GM12878 (cell line): Measurements from ENCODE around the gene RPS6KA2. TPM values are rescaled to one million over a fixed set of nuclear protein-coding genes. Genes with fewer than 3 reads are reported as not detected.

Experiments
- ATAC-seq: fragments of 200-7000 bp; cut with Tn5 transposase; 3 replicates; pipeline ENCODE4 v1.9.1; 2020; ENCODE audit warnings: mild to moderate bottlenecking, moderate library complexity
- BruUV-seq: library from RNA; stranded (reverse); fragments of 400-500 nt; replicated peaks from 2 replicates; lab custom pipeline; 2021; lab: Mats Ljungman, UMichigan
- CTCF ChIA-PET: fragments of 300-600 bp; sonication (Branson Sonifier 250); formaldehyde crosslinking; extraction: SDS; loops from one replicate; lab custom pipeline; 2021; ENCODE audit warnings: inconsistent platforms; lab: Yijun Ruan, JAX
- POLR2A ChIA-PET: fragments of 350-600 bp; formaldehyde crosslinking; extraction: SDS; loops from one replicate; lab custom pipeline; 2021; ENCODE audit warnings: inconsistent platforms; lab: Charles Lee
- RAD21 ChIA-PET: fragments of 300-600 bp; sonication (Branson Sonifier 250); formaldehyde crosslinking; loops from one replicate; lab custom pipeline; 2023; ENCODE audit warnings: antibody characterized with exemption; ENCODE audit not compliant: unreplicated experiment; lab: Charles Lee
- SMC1A ChIA-PET: fragments of 300-600 bp; sonication (Branson Sonifier 250); formaldehyde crosslinking; loops from one replicate; lab custom pipeline; 2023; ENCODE audit not compliant: unreplicated experiment, uncharacterized antibody; lab: Charles Lee
- DNase-seq: peaks from one replicate; pipeline ENCODE4 v3.0.0-alpha.2; 2011; ENCODE audit warnings: low read depth, low spot score
- FAIRE-seq: peaks from 3 replicates; lab custom pipeline; 2011; peaks lifted over from hg19 to GRCh38; lab: Jason Lieb, UNC
- H2AFZ ChIP-seq: 2 replicates; pipeline ENCODE4 v1.6.0; 2011; ENCODE audit warnings: low read depth, low read length, control low read depth; ENCODE audit not compliant: control insufficient read depth
- H3K27ac ChIP-seq: 2 replicates; pipeline ENCODE4 v1.5.1; 2011; ENCODE audit warnings: control low read depth; ENCODE audit not compliant: control insufficient read depth, insufficient read depth
- H3K27me3 ChIP-seq, 2 experiments: replicated peaks in 1 of 2; 2 replicates each; pipeline versions ENCODE4 v1.6.0 to v1.6.1; 2011; ENCODE audit warnings: low read length in 1 of 2; ENCODE audit not compliant: control insufficient read depth in 2 of 2, insufficient read depth in 2 of 2
- H3K36me3 ChIP-seq, 2 experiments: 2 replicates each; pipeline ENCODE4 v1.5.1; 2011; ENCODE audit warnings: low read length in 1 of 2; ENCODE audit not compliant: control insufficient read depth in 2 of 2, insufficient read depth in 2 of 2
- H3K4me1 ChIP-seq: 2 replicates; pipeline ENCODE4 v1.6.1; 2011; ENCODE audit warnings: mild to moderate bottlenecking, low read length, moderate library complexity, mixed read lengths; ENCODE audit not compliant: control insufficient read depth, insufficient read depth
- H3K4me2 ChIP-seq: 2 replicates; pipeline ENCODE4 v1.6.0; 2011; ENCODE audit warnings: control low read depth; ENCODE audit not compliant: control insufficient read depth, insufficient read depth
- H3K4me3 ChIP-seq: fragments of 200-600 bp; sonication (generic); 2 replicates; pipeline ENCODE4 v1.5.1; 2016
- H3K79me2 ChIP-seq: 2 replicates; pipeline ENCODE4 v1.6.0; 2011; ENCODE audit warnings: low read length; ENCODE audit not compliant: control insufficient read depth, insufficient read depth
- H3K9ac ChIP-seq: 2 replicates; pipeline ENCODE4 v1.8.0; 2011; ENCODE audit warnings: low read length, control low read depth, mixed read lengths; ENCODE audit not compliant: control insufficient read depth, insufficient read depth
- H3K9me3 ChIP-seq: replicated peaks from 3 replicates; pipeline ENCODE4 v1.5.1; 2011; ENCODE audit warnings: mild to moderate bottlenecking, low read length; ENCODE audit not compliant: control insufficient read depth, insufficient read depth
- H4K20me1 ChIP-seq: 2 replicates; pipeline ENCODE4 v1.6.0; 2011; ENCODE audit not compliant: control insufficient read depth, insufficient read depth
- IKZF1 ChIP-seq: fragments of 450-650 bp; conservative IDR thresholded peaks from 2 replicates; pipeline ENCODE4 v1.6.1; 2017; ENCODE audit warnings: antibody characterized with exemption, mild to moderate bottlenecking
- KLF5 ChIP-seq: fragments of 450-650 bp; IDR thresholded peaks from 2 replicates; pipeline ENCODE4 v1.6.1; 2014; ENCODE audit warnings: mild to moderate bottlenecking; ENCODE audit not compliant: partially characterized antibody
- MEF2B ChIP-seq: fragments of 450-650 bp; IDR thresholded peaks from 2 replicates; pipeline ENCODE4 v1.6.1; 2018; ENCODE audit warnings: mild to moderate bottlenecking, moderate library complexity; ENCODE audit not compliant: partially characterized antibody, poor library complexity, severe bottlenecking
- PKNOX1 ChIP-seq: fragments of 450-650 bp; IDR thresholded peaks from 2 replicates; pipeline ENCODE4 v1.6.1; 2016; ENCODE audit warnings: mild to moderate bottlenecking
- POU2F2 ChIP-seq: IDR thresholded peaks from 3 replicates; pipeline ENCODE4 v1.6.1; 2011; ENCODE audit warnings: low read depth, mild to moderate bottlenecking, low read length, borderline replicate concordance
- SIN3A ChIP-seq: IDR thresholded peaks from 2 replicates; pipeline ENCODE4 v1.6.1; 2012; ENCODE audit warnings: low read depth, low read length, improper control_type of control experiment
- ZSCAN29 ChIP-seq: fragments of 450-650 bp; IDR thresholded peaks from 2 replicates; pipeline ENCODE4 v1.6.1; 2017; ENCODE audit warnings: mild to moderate bottlenecking, moderate library complexity
- WGBS: methylation state at CpG from one replicate; pipeline ENCODE4 v1.1.6; 2016; ENCODE audit warnings: low lambda C conversion rate; ENCODE audit not compliant: insufficient replicate concordance, insufficient coverage; ENCODE audit errors: missing lambda C conversion rate; 5-methylcytosine and 5-hydroxymethylcytosine counted together
- in situ Hi-C: fragments of 300-500 bp; cut with MboI; formaldehyde crosslinking; loops from 9 replicates; pipeline ENCODE4 v1.14.3; 2018; ENCODE audit warnings: mixed read lengths
- intact Hi-C: fragments of 100-400 bp; cut with micrococcal nuclease; formaldehyde crosslinking; loops from one replicate; pipeline ENCODE4 v1.14.2; 2022; ENCODE audit not compliant: unreplicated experiment
- polyA plus RNA-seq, 11 experiments: library from polyadenylated mRNA; depleted of rRNA in 4 of 11; unstranded in 6 of 11; stranded (reverse) in 5 of 11; fragments of >200 nt; fragmentation: Nextera tagmentation in 4 of 11; fragmentation: Illumina TruSeq in 1 of 11; extraction: Ambion mirVana in 4 of 11; extraction: Trizol in 1 of 11; gene quantifications; 1 replicate in 1 of 11; 2 replicates in 10 of 11; pipeline versions ENCODE4 v1.2.1 to v1.2.3, GENCODE V29; 2011 to 2016; ENCODE audit warnings: inconsistent platforms in 2 of 11, missing spikeins in 2 of 11, low read depth in 1 of 11
- total RNA-seq, 4 experiments: library from RNA; depleted of rRNA in 3 of 4; stranded (reverse); fragments of >200 nt in 3 of 4; fragmentation: Illumina TruSeq in 1 of 4; extraction: Trizol in 1 of 4; gene quantifications; 2 replicates each; pipeline versions ENCODE4 v1.2.1 to v1.2.3, GENCODE V29; 2013 to 2021
- TF ChIP-seq, protein P1 (sequence below): IDR thresholded peaks from 2 replicates; pipeline ENCODE4 v1.6.1; 2012; ENCODE audit warnings: improper control_type of control experiment, low read depth, low read length; ENCODE audit not compliant: insufficient replicate concordance

Gene RPS6KA2
- total and polyA plus RNA-seq, 10 of the 15 experiments (the other 5 are each of a cell fraction or from before 2014, with no cell fraction given) = 0.02 to 1.0 (median 0.22) TPM; not detected in 1

- no peak overlapping the region for H3K4me3 ChIP-seq
- no peaks in the 10 kb centered on the region for H3K4me1 ChIP-seq
- H4K20me1 ChIP-seq = no peaks in the 10 kb centered on the region
- FAIRE-seq = no peak
- 46% methylated on average over 10 of the region's 10 CpGs for WGBS
- no peak overlapping the region for H3K9ac ChIP-seq
- no peak for DNase-seq
- CTCF ChIA-PET = no interaction called here
- no peak overlapping the region for H2AFZ ChIP-seq
- no peaks in the 10 kb centered on the region for H3K36me3 ChIP-seq
- no peaks in the 10 kb centered on the region for H3K27me3 ChIP-seq
- RAD21 ChIA-PET = no interaction called here
- ATAC-seq = no peak
- in situ Hi-C loops = no loop called here
- no TSS peak for BruUV-seq
- H3K79me2 ChIP-seq = no peaks in the 10 kb centered on the region
- SMC1A ChIA-PET = no interaction called here
- TF ChIP-seq IKZF1 = no peak
- no peak for TF ChIP-seq POU2F2
- no peak for TF ChIP-seq KLF5
- TF ChIP-seq, all 136 proteins: peak for 0
- POLR2A ChIA-PET = no interaction called here
- intact Hi-C loops = no loop called here
- Histone ChIP-seq H3K27ac (no peak overlapping the region), H3K9me3 (no peaks in the 10 kb centered on the region; the same call in 1 of the 3 replicates), H3K4me2 (no peak overlapping the region)
These were observed 29.2 kb downstream of the RPS6KA2 start for GRCh38 chr6:166597711-166598440.

- Histone ChIP-seq H4K20me1 (no peaks in the 10 kb centered on the region), H3K4me2 (no peak overlapping the region), H3K9ac (no peak overlapping the region), H3K36me3 (no peaks in the 10 kb centered on the region), H3K79me2 (no peaks in the 10 kb centered on the region), H3K27me3 (no peaks in the 10 kb centered on the region), H2AFZ (no peak overlapping the region), H3K4me1 (no peaks in the 10 kb centered on the region), H3K27ac (no peak overlapping the region), H3K9me3 (no peaks in the 10 kb centered on the region; the same call in 2 of the 3 replicates), H3K4me3 (no peak overlapping the region)
- BruUV-seq = no TSS peak
- ChIA-PET RAD21 (no interaction called here), SMC1A (no interaction called here), CTCF (no interaction called here), POLR2A (no interaction called here)
- in situ Hi-C loops (no loop called here), intact Hi-C loops (no loop called here)
- ATAC-seq = no peak
- FAIRE-seq = no peak
- 27% methylated on average over 15 of the region's 15 CpGs for WGBS
- DNase-seq = no peak
- TF ChIP-seq ZSCAN29 = no peak
- no peak for TF ChIP-seq PKNOX1
- no peak for TF ChIP-seq SIN3A
- TF ChIP-seq, protein P1, sequence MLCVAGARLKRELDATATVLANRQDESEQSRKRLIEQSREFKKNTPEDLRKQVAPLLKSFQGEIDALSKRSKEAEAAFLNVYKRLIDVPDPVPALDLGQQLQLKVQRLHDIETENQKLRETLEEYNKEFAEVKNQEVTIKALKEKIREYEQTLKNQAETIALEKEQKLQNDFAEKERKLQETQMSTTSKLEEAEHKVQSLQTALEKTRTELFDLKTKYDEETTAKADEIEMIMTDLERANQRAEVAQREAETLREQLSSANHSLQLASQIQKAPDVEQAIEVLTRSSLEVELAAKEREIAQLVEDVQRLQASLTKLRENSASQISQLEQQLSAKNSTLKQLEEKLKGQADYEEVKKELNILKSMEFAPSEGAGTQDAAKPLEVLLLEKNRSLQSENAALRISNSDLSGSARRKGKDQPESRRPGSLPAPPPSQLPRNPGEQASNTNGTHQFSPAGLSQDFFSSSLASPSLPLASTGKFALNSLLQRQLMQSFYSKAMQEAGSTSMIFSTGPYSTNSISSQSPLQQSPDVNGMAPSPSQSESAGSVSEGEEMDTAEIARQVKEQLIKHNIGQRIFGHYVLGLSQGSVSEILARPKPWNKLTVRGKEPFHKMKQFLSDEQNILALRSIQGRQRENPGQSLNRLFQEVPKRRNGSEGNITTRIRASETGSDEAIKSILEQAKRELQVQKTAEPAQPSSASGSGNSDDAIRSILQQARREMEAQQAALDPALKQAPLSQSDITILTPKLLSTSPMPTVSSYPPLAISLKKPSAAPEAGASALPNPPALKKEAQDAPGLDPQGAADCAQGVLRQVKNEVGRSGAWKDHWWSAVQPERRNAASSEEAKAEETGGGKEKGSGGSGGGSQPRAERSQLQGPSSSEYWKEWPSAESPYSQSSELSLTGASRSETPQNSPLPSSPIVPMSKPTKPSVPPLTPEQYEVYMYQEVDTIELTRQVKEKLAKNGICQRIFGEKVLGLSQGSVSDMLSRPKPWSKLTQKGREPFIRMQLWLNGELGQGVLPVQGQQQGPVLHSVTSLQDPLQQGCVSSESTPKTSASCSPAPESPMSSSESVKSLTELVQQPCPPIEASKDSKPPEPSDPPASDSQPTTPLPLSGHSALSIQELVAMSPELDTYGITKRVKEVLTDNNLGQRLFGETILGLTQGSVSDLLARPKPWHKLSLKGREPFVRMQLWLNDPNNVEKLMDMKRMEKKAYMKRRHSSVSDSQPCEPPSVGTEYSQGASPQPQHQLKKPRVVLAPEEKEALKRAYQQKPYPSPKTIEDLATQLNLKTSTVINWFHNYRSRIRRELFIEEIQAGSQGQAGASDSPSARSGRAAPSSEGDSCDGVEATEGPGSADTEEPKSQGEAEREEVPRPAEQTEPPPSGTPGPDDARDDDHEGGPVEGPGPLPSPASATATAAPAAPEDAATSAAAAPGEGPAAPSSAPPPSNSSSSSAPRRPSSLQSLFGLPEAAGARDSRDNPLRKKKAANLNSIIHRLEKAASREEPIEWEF = no peak
- TF ChIP-seq MEF2B = no peak
These were observed 30.1 kb downstream of the RPS6KA2 start for GRCh38 chr6:166596776-166597507.
